Measurements from ENCODE around the gene NSUN4. TPM values are rescaled to one million over a fixed set of nuclear protein-coding genes. Genes with fewer than 3 reads are reported as not detected.

The NSUN4 gene
- total and polyA plus RNA-seq, 2 of the 13 experiments (the other 11 are each of a cell fraction or from before 2014, with no cell fraction given): 21.5 to 23.5 TPM

DNA sequence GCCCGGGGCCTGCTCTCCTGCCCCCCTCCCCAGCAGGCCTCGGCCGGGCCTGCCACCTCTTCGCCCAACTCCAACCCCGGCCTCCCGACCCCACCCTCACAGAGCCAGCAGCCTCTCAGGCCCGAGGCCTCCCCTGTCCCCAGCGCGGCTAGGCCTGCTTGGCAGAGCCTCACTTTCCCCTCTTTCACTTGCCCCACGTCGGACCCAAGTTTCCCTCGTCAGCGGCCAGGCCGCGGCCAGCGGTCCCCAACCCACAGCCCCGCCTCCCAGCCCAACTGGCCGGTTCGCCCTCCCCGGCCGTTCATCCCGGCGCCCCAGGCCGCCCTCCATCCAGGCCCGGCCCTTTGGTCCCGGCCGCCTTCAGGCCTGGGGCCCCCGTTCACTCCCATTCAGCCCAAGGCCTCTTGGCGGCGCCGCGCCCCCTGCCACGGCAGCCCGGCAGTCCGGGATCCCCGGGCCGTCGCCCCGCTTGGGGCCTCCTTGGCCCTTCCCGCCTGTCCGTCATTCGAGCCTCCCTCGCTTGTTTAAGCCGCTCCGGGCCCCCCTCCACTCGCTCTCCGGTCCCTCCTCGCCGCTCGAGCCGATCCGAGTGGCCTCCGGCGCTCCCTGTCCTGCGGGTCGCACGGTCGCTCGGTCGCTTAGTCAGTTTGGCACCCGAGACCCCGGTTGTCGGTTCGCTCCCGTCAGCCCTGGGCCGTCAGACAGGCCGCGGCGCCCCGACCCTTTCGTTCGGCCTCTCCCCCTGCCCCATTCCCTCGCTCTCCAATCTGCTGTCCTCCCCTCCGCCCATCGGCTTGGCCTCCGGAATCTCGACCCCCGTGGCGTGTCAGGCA, 38.6 kb upstream of the NSUN4 start (continued):
- TF ChIP-seq, protein P1, sequence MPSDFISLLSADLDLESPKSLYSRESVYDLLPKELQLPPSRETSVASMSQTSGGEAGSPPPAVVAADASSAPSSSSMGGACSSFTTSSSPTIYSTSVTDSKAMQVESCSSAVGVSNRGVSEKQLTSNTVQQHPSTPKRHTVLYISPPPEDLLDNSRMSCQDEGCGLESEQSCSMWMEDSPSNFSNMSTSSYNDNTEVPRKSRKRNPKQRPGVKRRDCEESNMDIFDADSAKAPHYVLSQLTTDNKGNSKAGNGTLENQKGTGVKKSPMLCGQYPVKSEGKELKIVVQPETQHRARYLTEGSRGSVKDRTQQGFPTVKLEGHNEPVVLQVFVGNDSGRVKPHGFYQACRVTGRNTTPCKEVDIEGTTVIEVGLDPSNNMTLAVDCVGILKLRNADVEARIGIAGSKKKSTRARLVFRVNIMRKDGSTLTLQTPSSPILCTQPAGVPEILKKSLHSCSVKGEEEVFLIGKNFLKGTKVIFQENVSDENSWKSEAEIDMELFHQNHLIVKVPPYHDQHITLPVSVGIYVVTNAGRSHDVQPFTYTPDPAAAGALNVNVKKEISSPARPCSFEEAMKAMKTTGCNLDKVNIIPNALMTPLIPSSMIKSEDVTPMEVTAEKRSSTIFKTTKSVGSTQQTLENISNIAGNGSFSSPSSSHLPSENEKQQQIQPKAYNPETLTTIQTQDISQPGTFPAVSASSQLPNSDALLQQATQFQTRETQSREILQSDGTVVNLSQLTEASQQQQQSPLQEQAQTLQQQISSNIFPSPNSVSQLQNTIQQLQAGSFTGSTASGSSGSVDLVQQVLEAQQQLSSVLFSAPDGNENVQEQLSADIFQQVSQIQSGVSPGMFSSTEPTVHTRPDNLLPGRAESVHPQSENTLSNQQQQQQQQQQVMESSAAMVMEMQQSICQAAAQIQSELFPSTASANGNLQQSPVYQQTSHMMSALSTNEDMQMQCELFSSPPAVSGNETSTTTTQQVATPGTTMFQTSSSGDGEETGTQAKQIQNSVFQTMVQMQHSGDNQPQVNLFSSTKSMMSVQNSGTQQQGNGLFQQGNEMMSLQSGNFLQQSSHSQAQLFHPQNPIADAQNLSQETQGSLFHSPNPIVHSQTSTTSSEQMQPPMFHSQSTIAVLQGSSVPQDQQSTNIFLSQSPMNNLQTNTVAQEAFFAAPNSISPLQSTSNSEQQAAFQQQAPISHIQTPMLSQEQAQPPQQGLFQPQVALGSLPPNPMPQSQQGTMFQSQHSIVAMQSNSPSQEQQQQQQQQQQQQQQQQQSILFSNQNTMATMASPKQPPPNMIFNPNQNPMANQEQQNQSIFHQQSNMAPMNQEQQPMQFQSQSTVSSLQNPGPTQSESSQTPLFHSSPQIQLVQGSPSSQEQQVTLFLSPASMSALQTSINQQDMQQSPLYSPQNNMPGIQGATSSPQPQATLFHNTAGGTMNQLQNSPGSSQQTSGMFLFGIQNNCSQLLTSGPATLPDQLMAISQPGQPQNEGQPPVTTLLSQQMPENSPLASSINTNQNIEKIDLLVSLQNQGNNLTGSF (CRISPR knock-in tag; IDR thresholded peaks at IDR 0.05): no peak
- TF ChIP-seq HNRNPLL (IDR thresholded peaks at IDR 0.05; ENCODE audit: low read depth, low read length, poor library complexity, severe bottlenecking) (peak; percentile 60), ZNF282 (IDR thresholded peaks at IDR 0.05; ENCODE audit: partially characterized antibody) (no peak), SETDB1 (CRISPR knock-in tag; IDR thresholded peaks at IDR 0.05; ENCODE audit: borderline replicate concordance) (no peak), FOSL1 (CRISPR knock-in tag; IDR thresholded peaks at IDR 0.05; ENCODE audit: borderline replicate concordance) (no peak), RBAK (CRISPR knock-in tag; IDR thresholded peaks at IDR 0.05) (no peak), ZNF781 (CRISPR knock-in tag; IDR thresholded peaks at IDR 0.05; ENCODE audit: borderline replicate concordance, not compliant biosample characterization) (no peak), ZNF572 (CRISPR knock-in tag; IDR thresholded peaks at IDR 0.05) (no peak), ETV5 (CRISPR knock-in tag; IDR thresholded peaks at IDR 0.05; ENCODE audit: borderline replicate concordance) (no peak), TBP (CRISPR knock-in tag; IDR thresholded peaks at IDR 0.05) (no peak), ARHGAP35 (CRISPR knock-in tag; IDR thresholded peaks at IDR 0.05; ENCODE audit: borderline replicate concordance) (no peak; the same call in 1 of the 2 replicates), RAD21 (CRISPR knock-in tag; IDR thresholded peaks at IDR 0.05) (peak; percentile 55; the same call in 1 of the 2 replicates)
- TF ChIP-seq, protein P2, sequence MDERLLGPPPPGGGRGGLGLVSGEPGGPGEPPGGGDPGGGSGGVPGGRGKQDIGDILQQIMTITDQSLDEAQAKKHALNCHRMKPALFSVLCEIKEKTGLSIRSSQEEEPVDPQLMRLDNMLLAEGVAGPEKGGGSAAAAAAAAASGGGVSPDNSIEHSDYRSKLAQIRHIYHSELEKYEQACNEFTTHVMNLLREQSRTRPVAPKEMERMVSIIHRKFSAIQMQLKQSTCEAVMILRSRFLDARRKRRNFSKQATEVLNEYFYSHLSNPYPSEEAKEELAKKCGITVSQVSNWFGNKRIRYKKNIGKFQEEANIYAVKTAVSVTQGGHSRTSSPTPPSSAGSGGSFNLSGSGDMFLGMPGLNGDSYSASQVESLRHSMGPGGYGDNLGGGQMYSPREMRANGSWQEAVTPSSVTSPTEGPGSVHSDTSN (CRISPR knock-in tag; IDR thresholded peaks at IDR 0.05): no peak
- TF ChIP-seq, protein P3, sequence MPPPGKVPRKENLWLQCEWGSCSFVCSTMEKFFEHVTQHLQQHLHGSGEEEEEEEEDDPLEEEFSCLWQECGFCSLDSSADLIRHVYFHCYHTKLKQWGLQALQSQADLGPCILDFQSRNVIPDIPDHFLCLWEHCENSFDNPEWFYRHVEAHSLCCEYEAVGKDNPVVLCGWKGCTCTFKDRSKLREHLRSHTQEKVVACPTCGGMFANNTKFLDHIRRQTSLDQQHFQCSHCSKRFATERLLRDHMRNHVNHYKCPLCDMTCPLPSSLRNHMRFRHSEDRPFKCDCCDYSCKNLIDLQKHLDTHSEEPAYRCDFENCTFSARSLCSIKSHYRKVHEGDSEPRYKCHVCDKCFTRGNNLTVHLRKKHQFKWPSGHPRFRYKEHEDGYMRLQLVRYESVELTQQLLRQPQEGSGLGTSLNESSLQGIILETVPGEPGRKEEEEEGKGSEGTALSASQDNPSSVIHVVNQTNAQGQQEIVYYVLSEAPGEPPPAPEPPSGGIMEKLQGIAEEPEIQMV (CRISPR knock-in tag; IDR thresholded peaks at IDR 0.05; ENCODE audit: low read depth): no peak
- TF ChIP-seq, protein P4, sequence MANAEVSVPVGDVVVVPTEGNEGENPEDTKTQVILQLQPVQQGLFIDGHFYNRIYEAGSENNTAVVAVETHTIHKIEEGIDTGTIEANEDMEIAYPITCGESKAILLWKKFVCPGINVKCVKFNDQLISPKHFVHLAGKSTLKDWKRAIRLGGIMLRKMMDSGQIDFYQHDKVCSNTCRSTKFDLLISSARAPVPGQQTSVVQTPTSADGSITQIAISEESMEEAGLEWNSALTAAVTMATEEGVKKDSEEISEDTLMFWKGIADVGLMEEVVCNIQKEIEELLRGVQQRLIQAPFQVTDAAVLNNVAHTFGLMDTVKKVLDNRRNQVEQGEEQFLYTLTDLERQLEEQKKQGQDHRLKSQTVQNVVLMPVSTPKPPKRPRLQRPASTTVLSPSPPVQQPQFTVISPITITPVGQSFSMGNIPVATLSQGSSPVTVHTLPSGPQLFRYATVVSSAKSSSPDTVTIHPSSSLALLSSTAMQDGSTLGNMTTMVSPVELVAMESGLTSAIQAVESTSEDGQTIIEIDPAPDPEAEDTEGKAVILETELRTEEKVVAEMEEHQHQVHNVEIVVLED (CRISPR knock-in tag; IDR thresholded peaks at IDR 0.05; ENCODE audit: borderline replicate concordance): no peak
- TF ChIP-seq, protein P5, sequence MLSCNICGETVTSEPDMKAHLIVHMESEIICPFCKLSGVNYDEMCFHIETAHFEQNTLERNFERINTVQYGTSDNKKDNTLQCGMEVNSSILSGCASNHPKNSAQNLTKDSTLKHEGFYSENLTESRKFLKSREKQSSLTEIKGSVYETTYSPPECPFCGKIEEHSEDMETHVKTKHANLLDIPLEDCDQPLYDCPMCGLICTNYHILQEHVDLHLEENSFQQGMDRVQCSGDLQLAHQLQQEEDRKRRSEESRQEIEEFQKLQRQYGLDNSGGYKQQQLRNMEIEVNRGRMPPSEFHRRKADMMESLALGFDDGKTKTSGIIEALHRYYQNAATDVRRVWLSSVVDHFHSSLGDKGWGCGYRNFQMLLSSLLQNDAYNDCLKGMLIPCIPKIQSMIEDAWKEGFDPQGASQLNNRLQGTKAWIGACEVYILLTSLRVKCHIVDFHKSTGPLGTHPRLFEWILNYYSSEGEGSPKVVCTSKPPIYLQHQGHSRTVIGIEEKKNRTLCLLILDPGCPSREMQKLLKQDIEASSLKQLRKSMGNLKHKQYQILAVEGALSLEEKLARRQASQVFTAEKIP (CRISPR knock-in tag; IDR thresholded peaks at IDR 0.05; ENCODE audit: borderline replicate concordance): no peak

All from HepG2 (cell line).